Suprapubic skin (tissue), 4 donors: Measurements from ENCODE around the gene SECISBP2L.

ENCODE experiments used
- POLR2A ChIP-seq, 2 donors: fragments of 450-650 bp; IDR thresholded peaks; one replicate each; pipeline ENCODE4 v1.6.1; 2017; ENCODE audit warnings: antibody characterized with exemption in 2 of 2, mild to moderate bottlenecking in 2 of 2, moderate library complexity in 2 of 2
- POLR2AphosphoS5 ChIP-seq, 3 donors: sonication (generic); formaldehyde crosslinking; IDR thresholded peaks; one replicate each; pipeline ENCODE4 v1.6.1; 2017; ENCODE audit warnings: antibody characterized with exemption in 3 of 3
- TF ChIP-seq, protein P1 (sequence below), 2 donors: fragments of 200-600 bp in 1 of 2; fragments of 450-650 bp in 1 of 2; sonication (generic) in 1 of 2; IDR thresholded peaks; one replicate each; pipeline ENCODE4 v1.5.1; 2016 to 2019; ENCODE audit warnings: antibody characterized with exemption in 2 of 2, mild to moderate bottlenecking in 1 of 2, moderate library complexity in 1 of 2

- TF ChIP-seq POLR2A (IDR thresholded peaks at IDR 0.05): no peak
- TF ChIP-seq, protein P1, sequence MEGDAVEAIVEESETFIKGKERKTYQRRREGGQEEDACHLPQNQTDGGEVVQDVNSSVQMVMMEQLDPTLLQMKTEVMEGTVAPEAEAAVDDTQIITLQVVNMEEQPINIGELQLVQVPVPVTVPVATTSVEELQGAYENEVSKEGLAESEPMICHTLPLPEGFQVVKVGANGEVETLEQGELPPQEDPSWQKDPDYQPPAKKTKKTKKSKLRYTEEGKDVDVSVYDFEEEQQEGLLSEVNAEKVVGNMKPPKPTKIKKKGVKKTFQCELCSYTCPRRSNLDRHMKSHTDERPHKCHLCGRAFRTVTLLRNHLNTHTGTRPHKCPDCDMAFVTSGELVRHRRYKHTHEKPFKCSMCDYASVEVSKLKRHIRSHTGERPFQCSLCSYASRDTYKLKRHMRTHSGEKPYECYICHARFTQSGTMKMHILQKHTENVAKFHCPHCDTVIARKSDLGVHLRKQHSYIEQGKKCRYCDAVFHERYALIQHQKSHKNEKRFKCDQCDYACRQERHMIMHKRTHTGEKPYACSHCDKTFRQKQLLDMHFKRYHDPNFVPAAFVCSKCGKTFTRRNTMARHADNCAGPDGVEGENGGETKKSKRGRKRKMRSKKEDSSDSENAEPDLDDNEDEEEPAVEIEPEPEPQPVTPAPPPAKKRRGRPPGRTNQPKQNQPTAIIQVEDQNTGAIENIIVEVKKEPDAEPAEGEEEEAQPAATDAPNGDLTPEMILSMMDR (IDR thresholded peaks at IDR 0.05): no peak
- TF ChIP-seq POLR2AphosphoS5 (IDR thresholded peaks at IDR 0.05): no peak
Observed at GRCh38 chr15:48974882-48975281, 71.4 kb downstream of the SECISBP2L start.
